HepG2 (cell line): ENCODE measurements around the gene S100A6. TPM values are rescaled to one million over a fixed set of nuclear protein-coding genes. Genes with fewer than 3 reads are reported as not detected.
A peak's percentile ranks its signal among the peaks of the same experiment; 100 is the strongest.

Experiments
- BCL6 ChIP-seq: IDR thresholded peaks from 2 replicates; pipeline ENCODE4 v1.6.1; 2016; ENCODE audit warnings: missing genetic modification reagents, missing compliant biosample characterization
- FOSL1 ChIP-seq: sonication (generic); formaldehyde crosslinking; IDR thresholded peaks from 2 replicates; pipeline ENCODE4 v1.9.0; 2021; ENCODE audit warnings: missing genetic modification reagents, borderline replicate concordance
- HDAC6 ChIP-seq: fragments of 200-600 bp; sonication (generic); IDR thresholded peaks from 2 replicates; pipeline ENCODE4 v1.7.0; 2017; ENCODE audit warnings: mild to moderate bottlenecking, antibody characterized with exemption, low read length, low read depth
- HMG20A ChIP-seq: IDR thresholded peaks from 2 replicates; pipeline ENCODE4 v1.6.1; 2016; ENCODE audit warnings: borderline replicate concordance
- HNF4G ChIP-seq, 2 experiments: sonication (generic) in 1 of 2; formaldehyde crosslinking in 1 of 2; IDR thresholded peaks; 2 replicates each; pipeline versions ENCODE4 v1.4.0 to v1.6.1; 2011 to 2020; ENCODE audit warnings: borderline replicate concordance in 2 of 2, low read depth in 2 of 2, mild to moderate bottlenecking in 2 of 2, low read length in 1 of 2, missing genetic modification reagents in 1 of 2, moderate library complexity in 1 of 2
- KDM3A ChIP-seq: IDR thresholded peaks from 2 replicates; pipeline ENCODE4 v1.6.1; 2018; ENCODE audit warnings: low read depth, missing compliant biosample characterization
- NR2F6 ChIP-seq, 2 experiments: IDR thresholded peaks; 2 replicates each; pipeline ENCODE4 v1.6.1; 2016; ENCODE audit warnings: antibody characterized with exemption in 1 of 2, mild to moderate bottlenecking in 1 of 2
- PAXIP1 ChIP-seq: sonication (generic); formaldehyde crosslinking; conservative IDR thresholded peaks from 2 replicates; pipeline ENCODE4 v1.4.0; 2020; ENCODE audit warnings: mild to moderate bottlenecking, missing genetic modification reagents, moderate library complexity
- RBM39 ChIP-seq: fragments of 200-400 bp; formaldehyde crosslinking; IDR thresholded peaks from one replicate; pipeline ENCODE4 v1.6.1; 2018; ENCODE audit warnings: antibody characterized with exemption, mild to moderate bottlenecking, low read depth, low read length; ENCODE audit not compliant: poor library complexity, severe bottlenecking
- RFXAP ChIP-seq: sonication (generic); formaldehyde crosslinking; IDR thresholded peaks from 2 replicates; pipeline ENCODE4 v1.4.0; 2020; ENCODE audit warnings: missing genetic modification reagents, borderline replicate concordance
- SKI ChIP-seq: fragments of 450-650 bp; IDR thresholded peaks from one replicate; pipeline ENCODE4 v1.6.1; 2018; ENCODE audit warnings: mild to moderate bottlenecking; ENCODE audit not compliant: partially characterized antibody
- SOX5 ChIP-seq: IDR thresholded peaks from 2 replicates; pipeline ENCODE4 v1.6.1; 2016; ENCODE audit warnings: borderline replicate concordance
- ZFP41 ChIP-seq: sonication (generic); formaldehyde crosslinking; IDR thresholded peaks from 2 replicates; pipeline ENCODE4 v1.4.0; 2020; ENCODE audit warnings: mild to moderate bottlenecking, missing genetic modification reagents, borderline replicate concordance
- ZFP91 ChIP-seq: sonication (generic); formaldehyde crosslinking; IDR thresholded peaks from 2 replicates; pipeline ENCODE4 v1.9.0; 2022; ENCODE audit warnings: missing genetic modification reagents, mild to moderate bottlenecking, borderline replicate concordance
- ZNF234 ChIP-seq: sonication (generic); formaldehyde crosslinking; conservative IDR thresholded peaks from 2 replicates; pipeline ENCODE4 v1.5.1; 2020; ENCODE audit warnings: mild to moderate bottlenecking, missing genetic modification reagents
- ZNF747 ChIP-seq: sonication (generic); formaldehyde crosslinking; IDR thresholded peaks from 2 replicates; pipeline ENCODE4 v1.8.1; 2023; ENCODE audit warnings: missing genetic modification reagents, mild to moderate bottlenecking, borderline replicate concordance
- polyA plus RNA-seq, 8 experiments: library from polyadenylated mRNA; depleted of rRNA in 3 of 8; stranded (reverse) in 7 of 8; unstranded in 1 of 8; fragments of >200 nt; fragmentation: Illumina TruSeq in 4 of 8; extraction: Trizol in 4 of 8; gene quantifications; 2 replicates each; pipeline versions ENCODE4 v1.2.1 to v1.2.3, GENCODE V29; 2011 to 2016; ENCODE audit warnings: low read depth in 4 of 8, missing spikeins in 1 of 8, mixed read lengths in 1 of 8; ENCODE audit not compliant: insufficient read depth in 1 of 8
- total RNA-seq, 5 experiments: library from RNA; depleted of rRNA; stranded (reverse); fragments of >200 nt; fragmentation: Illumina TruSeq; extraction: Trizol; gene quantifications; 2 replicates each; pipeline ENCODE4 v1.2.3, GENCODE V29; 2016; ENCODE audit warnings: low read depth in 1 of 5
- TF ChIP-seq, protein P1 (sequence below): sonication (generic); formaldehyde crosslinking; IDR thresholded peaks from 2 replicates; pipeline ENCODE4; 2020; ENCODE audit warnings: missing genetic modification reagents, mild to moderate bottlenecking, borderline replicate concordance
- TF ChIP-seq, protein P2 (sequence below): sonication (generic); formaldehyde crosslinking; IDR thresholded peaks from 2 replicates; pipeline ENCODE4 v1.8.0; 2022; ENCODE audit warnings: missing genetic modification reagents, mild to moderate bottlenecking, moderate library complexity, borderline replicate concordance

The S100A6 gene
- total and polyA plus RNA-seq, 2 of the 13 experiments (the other 11 are each of a cell fraction or from before 2014, with no cell fraction given): 72.9 to 85.0 TPM

GRCh38 chr1:153506831-153507413 is 28.9 kb downstream of the S100A6 start (continued):
- TF ChIP-seq HNF4G (IDR thresholded peaks at IDR 0.05; ENCODE audit: borderline replicate concordance, low read depth, low read length): peak; percentile 55; the same call in 1 of the 2 replicates
- TF ChIP-seq HNF4G (CRISPR knock-in tag; IDR thresholded peaks at IDR 0.05; ENCODE audit: borderline replicate concordance, low read depth): no peak
- peak; percentile 33 for TF ChIP-seq SKI
- TF ChIP-seq RBM39: no peak
- no peak for TF ChIP-seq SOX5 (CRISPR knock-in tag)
- peak; percentile 72 for TF ChIP-seq NR2F6 (IDR thresholded peaks at IDR 0.05)
- peak; percentile 69; the same call in 1 of the 2 replicates for TF ChIP-seq NR2F6 (CRISPR knock-in tag; IDR thresholded peaks at IDR 0.05)
- no peak for TF ChIP-seq ZFP41
- TF ChIP-seq, protein P1, sequence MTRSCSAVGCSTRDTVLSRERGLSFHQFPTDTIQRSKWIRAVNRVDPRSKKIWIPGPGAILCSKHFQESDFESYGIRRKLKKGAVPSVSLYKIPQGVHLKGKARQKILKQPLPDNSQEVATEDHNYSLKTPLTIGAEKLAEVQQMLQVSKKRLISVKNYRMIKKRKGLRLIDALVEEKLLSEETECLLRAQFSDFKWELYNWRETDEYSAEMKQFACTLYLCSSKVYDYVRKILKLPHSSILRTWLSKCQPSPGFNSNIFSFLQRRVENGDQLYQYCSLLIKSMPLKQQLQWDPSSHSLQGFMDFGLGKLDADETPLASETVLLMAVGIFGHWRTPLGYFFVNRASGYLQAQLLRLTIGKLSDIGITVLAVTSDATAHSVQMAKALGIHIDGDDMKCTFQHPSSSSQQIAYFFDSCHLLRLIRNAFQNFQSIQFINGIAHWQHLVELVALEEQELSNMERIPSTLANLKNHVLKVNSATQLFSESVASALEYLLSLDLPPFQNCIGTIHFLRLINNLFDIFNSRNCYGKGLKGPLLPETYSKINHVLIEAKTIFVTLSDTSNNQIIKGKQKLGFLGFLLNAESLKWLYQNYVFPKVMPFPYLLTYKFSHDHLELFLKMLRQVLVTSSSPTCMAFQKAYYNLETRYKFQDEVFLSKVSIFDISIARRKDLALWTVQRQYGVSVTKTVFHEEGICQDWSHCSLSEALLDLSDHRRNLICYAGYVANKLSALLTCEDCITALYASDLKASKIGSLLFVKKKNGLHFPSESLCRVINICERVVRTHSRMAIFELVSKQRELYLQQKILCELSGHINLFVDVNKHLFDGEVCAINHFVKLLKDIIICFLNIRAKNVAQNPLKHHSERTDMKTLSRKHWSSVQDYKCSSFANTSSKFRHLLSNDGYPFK (CRISPR knock-in tag): peak; percentile 24; the same call in 1 of the 2 replicates
- TF ChIP-seq PAXIP1 (CRISPR knock-in tag): peak; percentile 67
- no peak for TF ChIP-seq HDAC6
- TF ChIP-seq ZNF234: no peak
- TF ChIP-seq, protein P2, sequence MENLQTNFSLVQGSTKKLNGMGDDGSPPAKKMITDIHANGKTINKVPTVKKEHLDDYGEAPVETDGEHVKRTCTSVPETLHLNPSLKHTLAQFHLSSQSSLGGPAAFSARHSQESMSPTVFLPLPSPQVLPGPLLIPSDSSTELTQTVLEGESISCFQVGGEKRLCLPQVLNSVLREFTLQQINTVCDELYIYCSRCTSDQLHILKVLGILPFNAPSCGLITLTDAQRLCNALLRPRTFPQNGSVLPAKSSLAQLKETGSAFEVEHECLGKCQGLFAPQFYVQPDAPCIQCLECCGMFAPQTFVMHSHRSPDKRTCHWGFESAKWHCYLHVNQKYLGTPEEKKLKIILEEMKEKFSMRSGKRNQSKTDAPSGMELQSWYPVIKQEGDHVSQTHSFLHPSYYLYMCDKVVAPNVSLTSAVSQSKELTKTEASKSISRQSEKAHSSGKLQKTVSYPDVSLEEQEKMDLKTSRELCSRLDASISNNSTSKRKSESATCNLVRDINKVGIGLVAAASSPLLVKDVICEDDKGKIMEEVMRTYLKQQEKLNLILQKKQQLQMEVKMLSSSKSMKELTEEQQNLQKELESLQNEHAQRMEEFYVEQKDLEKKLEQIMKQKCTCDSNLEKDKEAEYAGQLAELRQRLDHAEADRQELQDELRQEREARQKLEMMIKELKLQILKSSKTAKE (CRISPR knock-in tag): no peak
- 0 out of 2 replicates have a peak, but pooled peaks have one; percentile 21 for TF ChIP-seq KDM3A (CRISPR knock-in tag)
- peak; percentile 15; the same call in 1 of the 2 replicates for TF ChIP-seq ZFP91
- peak; percentile 42; the same call in 1 of the 2 replicates for TF ChIP-seq HMG20A (CRISPR knock-in tag)
- TF ChIP-seq BCL6 (CRISPR knock-in tag): no peak
- no peak for TF ChIP-seq RFXAP (CRISPR knock-in tag)
- no peak for TF ChIP-seq ZNF747 (CRISPR knock-in tag)
- TF ChIP-seq FOSL1 (CRISPR knock-in tag): peak; percentile 72; the same call in 1 of the 2 replicates
